ENCODE data around the gene SFXN1. TPM values are rescaled to one million over a fixed set of nuclear protein-coding genes. Genes with fewer than 3 reads are reported as not detected.
"Not testable (repeated sequence)": the region's sequence is repeated elsewhere in the genome, so short reads cannot be mapped to it uniquely, and the experiment has no call there.

The SFXN1 gene
- total and polyA plus RNA-seq, 2 experiments from 2014 or later = 50.3 to 96.4 TPM

DNA sequence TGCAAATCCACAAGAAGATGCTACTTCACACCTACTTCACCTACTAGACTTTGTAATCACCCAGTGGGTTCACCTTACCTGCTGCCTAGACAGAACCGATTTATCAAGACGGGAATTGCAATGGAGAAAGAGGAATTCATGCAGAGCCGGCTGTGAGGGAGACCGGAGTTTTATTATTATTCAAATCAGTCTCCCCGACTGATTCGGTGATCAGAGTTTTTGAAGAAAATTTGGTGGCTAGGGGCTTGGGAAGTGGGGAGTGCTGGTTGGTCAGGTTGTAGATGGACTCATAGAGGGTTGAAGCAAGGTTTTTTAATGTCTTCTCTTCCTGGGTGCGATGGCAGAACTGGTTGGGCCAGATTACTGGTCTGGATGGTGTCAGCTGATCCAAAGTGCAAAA is 23.4 kb downstream of the SFXN1 start:
- H4K20me1 ChIP-seq (ENCODE audit: insufficient read depth) = no peaks in the 10 kb centered on the region; the same call in 1 of the 2 replicates
- H3K79me2 ChIP-seq (ENCODE audit: insufficient read depth) = peaks cover 94% of the 10 kb centered on the region
- no peak overlapping the region for H2AFZ ChIP-seq
- 84 to 89% methylated on average over 7 of the region's 7 CpGs for WGBS, 2 experiments (ENCODE audit: low coverage in 1 of 2, low lambda C conversion rate in 2 of 2, missing lambda C conversion rate in 2 of 2)
- H3K27me3 ChIP-seq (replicated peaks; ENCODE audit: insufficient read depth) = no peaks in the 10 kb centered on the region
- H3K9me3 ChIP-seq (ENCODE audit: low read depth) = no peaks in the 10 kb centered on the region
- no peak overlapping the region for H3K9ac ChIP-seq
- no peak for DNase-seq
- H3K36me3 ChIP-seq (ENCODE audit: low read depth) = peaks cover 20% of the 10 kb centered on the region; the same call in 1 of the 2 replicates
- no peak overlapping the region for H3K4me3 ChIP-seq
- H3K9me2 ChIP-seq (ENCODE audit: insufficient read depth) = no peaks in the 10 kb centered on the region
- H3K27ac ChIP-seq = no peak overlapping the region
- no peaks in the 10 kb centered on the region for H3K4me1 ChIP-seq (ENCODE audit: insufficient read depth)
- no peak overlapping the region for H3K4me2 ChIP-seq (ENCODE audit: unreplicated experiment)
- in situ Hi-C loops (cut with MboI) = no loop called here
- TF ChIP-seq EZH2phosphoT487 (IDR thresholded peaks at IDR 0.05; ENCODE audit: insufficient read depth, low read depth) (no peak), EZH2 (IDR thresholded peaks at IDR 0.05; ENCODE audit: insufficient read depth, poor library complexity, severe bottlenecking) (no peak)
- peaks cover 5% of the 10 kb centered on the region; the same call in 1 of the 2 replicates for H3F3A ChIP-seq (ENCODE audit: insufficient read depth)

DNA sequence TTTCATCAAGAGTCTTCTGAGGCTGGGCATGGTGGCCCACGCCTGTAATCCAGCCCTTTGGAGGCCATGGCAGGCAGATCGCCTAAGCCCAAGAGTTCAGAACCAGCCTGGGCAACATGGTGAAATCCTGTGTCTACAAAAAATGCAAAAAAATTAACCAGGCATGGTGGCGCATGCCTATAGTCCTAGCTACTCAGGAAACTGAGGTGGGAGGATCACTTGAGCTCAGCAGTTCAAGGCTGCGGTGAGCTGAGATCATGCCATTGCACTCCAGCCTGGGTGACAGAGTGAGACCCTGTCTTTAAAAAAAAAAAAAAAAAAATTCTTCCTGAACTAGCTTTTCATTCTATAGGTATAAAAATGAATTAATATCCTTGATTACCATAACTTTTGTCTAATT is 29.3 kb downstream of the SFXN1 start:
- H2AFZ ChIP-seq; H3K9me2 ChIP-seq (ENCODE audit: insufficient read depth); H4K20me1 ChIP-seq (ENCODE audit: insufficient read depth); H3K4me3 ChIP-seq; H3K9me3 ChIP-seq (ENCODE audit: low read depth); H3K4me2 ChIP-seq (ENCODE audit: unreplicated experiment); H3K9ac ChIP-seq; H3K27me3 ChIP-seq (replicated peaks; ENCODE audit: insufficient read depth); in situ Hi-C loops (cut with MboI); H3K4me1 ChIP-seq (ENCODE audit: insufficient read depth); H3F3A ChIP-seq (ENCODE audit: insufficient read depth); H3K27ac ChIP-seq; DNase-seq: not testable (repeated sequence)
- peaks cover 52% of the 10 kb centered on the region for H3K79me2 ChIP-seq (ENCODE audit: insufficient read depth)
- H3K36me3 ChIP-seq (ENCODE audit: low read depth) = peaks cover 38% of the 10 kb centered on the region
- 94 to 98% methylated on average over 4 of the region's 4 CpGs for WGBS, 2 experiments (ENCODE audit: low coverage in 1 of 2, low lambda C conversion rate in 2 of 2, missing lambda C conversion rate in 2 of 2)

DNA sequence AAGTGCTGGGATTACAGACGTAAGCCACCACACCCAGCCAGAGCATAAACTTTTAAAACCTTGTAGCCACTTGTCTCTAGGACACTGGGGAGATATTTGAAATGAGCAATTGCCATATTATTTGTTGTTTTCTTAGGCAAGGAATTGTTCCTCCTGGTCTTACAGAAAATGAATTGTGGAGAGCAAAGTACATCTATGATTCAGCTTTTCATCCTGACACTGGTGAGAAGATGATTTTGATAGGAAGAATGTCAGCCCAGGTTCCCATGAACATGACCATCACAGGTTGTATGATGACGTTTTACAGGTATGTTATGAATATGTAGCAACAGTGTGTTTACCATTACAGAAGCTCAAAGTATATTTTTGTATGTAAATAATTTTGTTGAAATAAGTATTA is 30.5 kb downstream of the SFXN1 start:
- H3K27me3 ChIP-seq (replicated peaks; ENCODE audit: insufficient read depth) = no peaks in the 10 kb centered on the region
- H3K4me3 ChIP-seq = no peak overlapping the region
- no peaks in the 10 kb centered on the region for H3K9me3 ChIP-seq (ENCODE audit: low read depth)
- DNase-seq = no peak
- WGBS, 2 experiments (ENCODE audit: low coverage in 1 of 2, low lambda C conversion rate in 2 of 2, missing lambda C conversion rate in 2 of 2) = 97 to 98% methylated on average over 2 of the region's 2 CpGs
- H4K20me1 ChIP-seq (ENCODE audit: insufficient read depth) = no peaks in the 10 kb centered on the region
- no peak overlapping the region for H2AFZ ChIP-seq
- H3K4me2 ChIP-seq (ENCODE audit: unreplicated experiment) = no peak overlapping the region
- no peak for TF ChIP-seq EZH2phosphoT487 (IDR thresholded peaks at IDR 0.05; ENCODE audit: insufficient read depth, low read depth)
- TF ChIP-seq EZH2 (IDR thresholded peaks at IDR 0.05; ENCODE audit: insufficient read depth, poor library complexity, severe bottlenecking) = no peak
- H3K9me2 ChIP-seq (ENCODE audit: insufficient read depth) = no peaks in the 10 kb centered on the region
- in situ Hi-C loops (cut with MboI) = no loop called here
- peaks cover 45% of the 10 kb centered on the region for H3K36me3 ChIP-seq (ENCODE audit: low read depth)
- no peak overlapping the region for H3K27ac ChIP-seq
- no peak overlapping the region for H3K9ac ChIP-seq
- H3F3A ChIP-seq (ENCODE audit: insufficient read depth) = no peaks in the 10 kb centered on the region
- no peaks in the 10 kb centered on the region for H3K4me1 ChIP-seq (ENCODE audit: insufficient read depth)
- H3K79me2 ChIP-seq (ENCODE audit: insufficient read depth) = peaks cover 42% of the 10 kb centered on the region

DNA sequence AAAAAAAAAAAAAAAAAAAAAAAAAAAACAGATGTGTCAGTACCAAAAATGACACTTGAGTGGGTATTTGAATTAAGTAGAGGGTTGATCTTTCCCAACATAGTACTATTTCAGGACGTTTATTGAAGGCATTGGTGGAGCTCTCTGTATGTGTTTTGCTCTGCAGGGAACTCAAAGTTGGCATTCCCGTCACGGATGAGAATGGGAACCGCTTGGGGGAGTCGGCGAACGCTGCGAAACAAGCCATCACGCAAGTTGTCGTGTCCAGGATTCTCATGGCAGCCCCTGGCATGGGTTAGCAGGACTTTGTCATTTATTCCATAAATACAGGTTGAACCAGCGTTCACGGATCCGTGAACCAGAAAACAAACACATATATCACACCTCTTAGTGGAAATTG is 34.9 kb downstream of the SFXN1 start:
- H3K4me3 ChIP-seq = no peak overlapping the region
- 97% methylated on average over 13 of the region's 13 CpGs for WGBS, 2 experiments (ENCODE audit: low coverage in 1 of 2, low lambda C conversion rate in 2 of 2, missing lambda C conversion rate in 2 of 2)
- TF ChIP-seq EZH2phosphoT487 (IDR thresholded peaks at IDR 0.05; ENCODE audit: insufficient read depth, low read depth) = no peak
- TF ChIP-seq EZH2 (IDR thresholded peaks at IDR 0.05; ENCODE audit: insufficient read depth, poor library complexity, severe bottlenecking) = no peak
- in situ Hi-C loops (cut with MboI) = no loop called here
- no peak overlapping the region for H3K27ac ChIP-seq
- H3K27me3 ChIP-seq (replicated peaks; ENCODE audit: insufficient read depth) = no peaks in the 10 kb centered on the region
- no peak overlapping the region for H3K9ac ChIP-seq
- no peak overlapping the region for H2AFZ ChIP-seq
- peaks cover 6% of the 10 kb centered on the region; the same call in 1 of the 2 replicates for H3K79me2 ChIP-seq (ENCODE audit: insufficient read depth)
- H3K9me3 ChIP-seq (ENCODE audit: low read depth) = no peaks in the 10 kb centered on the region
- no peaks in the 10 kb centered on the region for H3K9me2 ChIP-seq (ENCODE audit: insufficient read depth)
- peaks cover 53% of the 10 kb centered on the region for H3K36me3 ChIP-seq (ENCODE audit: low read depth)
- no peak for DNase-seq
- H3K4me1 ChIP-seq (ENCODE audit: insufficient read depth) = peaks cover 8% of the 10 kb centered on the region
- H4K20me1 ChIP-seq (ENCODE audit: insufficient read depth) = 0 out of 2 replicates have a peak, but pooled peaks cover 2% of the 10 kb centered on the region
- no peak overlapping the region for H3K4me2 ChIP-seq (ENCODE audit: unreplicated experiment)
- H3F3A ChIP-seq (ENCODE audit: insufficient read depth) = peaks cover 24% of the 10 kb centered on the region; the same call in 1 of the 2 replicates

DNA sequence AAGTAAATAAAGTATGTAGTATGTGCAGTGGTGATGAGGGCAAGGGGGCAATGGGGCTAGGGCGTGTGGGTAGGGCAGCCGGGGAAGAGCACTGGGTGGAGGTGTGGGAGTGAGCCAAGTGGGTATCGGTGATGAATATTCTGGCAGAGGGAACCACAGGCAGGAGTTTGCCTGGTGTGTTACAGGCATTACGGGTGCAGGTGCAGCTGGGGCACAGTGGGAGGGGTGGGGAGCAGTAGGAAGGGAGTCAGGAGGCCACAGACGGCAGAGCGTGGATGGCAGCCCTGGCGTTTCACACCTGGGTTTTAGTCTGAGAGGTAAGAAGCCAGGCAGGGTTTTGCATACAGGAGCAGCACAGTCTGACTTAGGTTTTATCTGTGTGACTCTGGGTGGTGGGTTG is 35.4 kb downstream of the SFXN1 start:
- Histone ChIP-seq H3K9me2 (ENCODE audit: insufficient read depth) (no peaks in the 10 kb centered on the region), H3F3A (ENCODE audit: insufficient read depth) (peaks cover 26% of the 10 kb centered on the region; the same call in 1 of the 2 replicates), H3K9me3 (ENCODE audit: low read depth) (no peaks in the 10 kb centered on the region), H3K4me2 (ENCODE audit: unreplicated experiment) (no peak overlapping the region), H3K4me3 (no peak overlapping the region), H3K4me1 (ENCODE audit: insufficient read depth) (peaks cover 10% of the 10 kb centered on the region), H4K20me1 (ENCODE audit: insufficient read depth) (0 out of 2 replicates have a peak, but pooled peaks cover 3% of the 10 kb centered on the region), H3K36me3 (ENCODE audit: low read depth) (peaks cover 56% of the 10 kb centered on the region), H3K27me3 (replicated peaks; ENCODE audit: insufficient read depth) (no peaks in the 10 kb centered on the region), H3K27ac (no peak overlapping the region), H2AFZ (no peak overlapping the region), H3K9ac (no peak overlapping the region), H3K79me2 (ENCODE audit: insufficient read depth) (peaks cover 2% of the 10 kb centered on the region; the same call in 1 of the 2 replicates)
- no peak for TF ChIP-seq EZH2 (IDR thresholded peaks at IDR 0.05; ENCODE audit: insufficient read depth, poor library complexity, severe bottlenecking)
- TF ChIP-seq EZH2phosphoT487 (IDR thresholded peaks at IDR 0.05; ENCODE audit: insufficient read depth, low read depth) = no peak
- 88 to 92% methylated on average over 7 of the region's 7 CpGs for WGBS, 2 experiments (ENCODE audit: low coverage in 1 of 2, low lambda C conversion rate in 2 of 2, missing lambda C conversion rate in 2 of 2)
- in situ Hi-C loops (cut with MboI) = no loop called here
- no peak for DNase-seq
